Uterus (tissue), 2 donors: ENCODE measurements around the gene RAB40C.

Experiments used
- POLR2A ChIP-seq, 2 donors: fragments of 450-650 bp; IDR thresholded peaks; one replicate each; pipeline ENCODE4 v1.6.1; 2016; ENCODE audit warnings: antibody characterized with exemption in 2 of 2, mild to moderate bottlenecking in 1 of 2, moderate library complexity in 1 of 2
- TF ChIP-seq, protein P1 (sequence below), 4 experiments: fragments of 200-600 bp in 2 of 4; fragments of 450-650 bp in 2 of 4; sonication (generic) in 2 of 4; IDR thresholded peaks; one replicate each; pipeline ENCODE4 v1.5.1; 2016 to 2019; ENCODE audit warnings: antibody characterized with exemption in 4 of 4, mild to moderate bottlenecking in 2 of 4, moderate library complexity in 1 of 4

DNA sequence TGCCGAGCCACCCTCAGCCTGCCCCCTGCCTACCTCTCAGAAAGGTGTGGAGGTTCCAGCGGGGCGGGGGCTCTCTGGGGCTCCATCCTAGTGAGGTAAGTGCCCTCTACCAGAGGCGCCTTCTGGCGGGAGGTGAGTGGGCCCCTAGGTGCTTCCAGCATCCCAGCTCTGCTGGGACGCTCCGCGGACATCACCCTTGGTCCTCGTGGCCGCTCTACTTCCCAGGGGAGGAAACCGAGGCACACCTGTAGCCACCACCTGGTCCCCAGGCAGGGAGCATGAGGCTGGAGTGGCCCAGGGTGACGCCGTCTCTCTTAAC is 53.1 kb downstream of the RAB40C start:
- TF ChIP-seq POLR2A (IDR thresholded peaks at IDR 0.05), result no peak
- TF ChIP-seq, protein P1, sequence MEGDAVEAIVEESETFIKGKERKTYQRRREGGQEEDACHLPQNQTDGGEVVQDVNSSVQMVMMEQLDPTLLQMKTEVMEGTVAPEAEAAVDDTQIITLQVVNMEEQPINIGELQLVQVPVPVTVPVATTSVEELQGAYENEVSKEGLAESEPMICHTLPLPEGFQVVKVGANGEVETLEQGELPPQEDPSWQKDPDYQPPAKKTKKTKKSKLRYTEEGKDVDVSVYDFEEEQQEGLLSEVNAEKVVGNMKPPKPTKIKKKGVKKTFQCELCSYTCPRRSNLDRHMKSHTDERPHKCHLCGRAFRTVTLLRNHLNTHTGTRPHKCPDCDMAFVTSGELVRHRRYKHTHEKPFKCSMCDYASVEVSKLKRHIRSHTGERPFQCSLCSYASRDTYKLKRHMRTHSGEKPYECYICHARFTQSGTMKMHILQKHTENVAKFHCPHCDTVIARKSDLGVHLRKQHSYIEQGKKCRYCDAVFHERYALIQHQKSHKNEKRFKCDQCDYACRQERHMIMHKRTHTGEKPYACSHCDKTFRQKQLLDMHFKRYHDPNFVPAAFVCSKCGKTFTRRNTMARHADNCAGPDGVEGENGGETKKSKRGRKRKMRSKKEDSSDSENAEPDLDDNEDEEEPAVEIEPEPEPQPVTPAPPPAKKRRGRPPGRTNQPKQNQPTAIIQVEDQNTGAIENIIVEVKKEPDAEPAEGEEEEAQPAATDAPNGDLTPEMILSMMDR (IDR thresholded peaks at IDR 0.05), result no peak
